B cell (primary cell): ENCODE measurements around the gene CFAP74.

ENCODE experiments used
- EZH2 ChIP-seq: IDR thresholded peaks from 2 replicates; pipeline ENCODE4 v1.6.1; 2012; ENCODE audit warnings: borderline replicate concordance, low read depth, mild to moderate bottlenecking, moderate library complexity, low read length; ENCODE audit not compliant: insufficient read depth, poor library complexity, severe bottlenecking
- TF ChIP-seq, protein P1 (sequence below): fragments of 200-600 bp; IDR thresholded peaks from one replicate; pipeline ENCODE4 v1.8.0; 2022; ENCODE audit warnings: antibody characterized with exemption, mild to moderate bottlenecking

DNA sequence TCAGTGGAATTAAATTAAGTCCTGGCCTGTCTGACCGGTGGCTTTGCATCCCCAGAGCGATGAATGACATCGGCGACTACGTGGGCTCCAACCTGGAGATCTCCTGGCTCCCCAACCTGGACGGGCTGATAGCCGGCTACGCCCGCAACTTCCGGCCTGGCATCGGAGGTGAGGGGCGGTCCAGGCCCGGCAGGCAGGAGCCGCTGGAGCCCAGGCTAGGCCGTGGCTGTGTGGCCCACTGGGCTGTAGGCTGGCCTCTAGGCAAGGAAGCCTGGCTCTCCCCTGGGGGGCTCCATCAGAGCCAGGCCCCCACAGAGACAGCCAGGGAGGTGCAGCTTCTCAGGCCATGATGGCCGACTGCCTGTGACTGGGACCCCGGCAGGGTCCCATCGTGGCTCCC, 21.3 kb upstream of the CFAP74 start:
- no peak for TF ChIP-seq EZH2
- TF ChIP-seq, protein P1, sequence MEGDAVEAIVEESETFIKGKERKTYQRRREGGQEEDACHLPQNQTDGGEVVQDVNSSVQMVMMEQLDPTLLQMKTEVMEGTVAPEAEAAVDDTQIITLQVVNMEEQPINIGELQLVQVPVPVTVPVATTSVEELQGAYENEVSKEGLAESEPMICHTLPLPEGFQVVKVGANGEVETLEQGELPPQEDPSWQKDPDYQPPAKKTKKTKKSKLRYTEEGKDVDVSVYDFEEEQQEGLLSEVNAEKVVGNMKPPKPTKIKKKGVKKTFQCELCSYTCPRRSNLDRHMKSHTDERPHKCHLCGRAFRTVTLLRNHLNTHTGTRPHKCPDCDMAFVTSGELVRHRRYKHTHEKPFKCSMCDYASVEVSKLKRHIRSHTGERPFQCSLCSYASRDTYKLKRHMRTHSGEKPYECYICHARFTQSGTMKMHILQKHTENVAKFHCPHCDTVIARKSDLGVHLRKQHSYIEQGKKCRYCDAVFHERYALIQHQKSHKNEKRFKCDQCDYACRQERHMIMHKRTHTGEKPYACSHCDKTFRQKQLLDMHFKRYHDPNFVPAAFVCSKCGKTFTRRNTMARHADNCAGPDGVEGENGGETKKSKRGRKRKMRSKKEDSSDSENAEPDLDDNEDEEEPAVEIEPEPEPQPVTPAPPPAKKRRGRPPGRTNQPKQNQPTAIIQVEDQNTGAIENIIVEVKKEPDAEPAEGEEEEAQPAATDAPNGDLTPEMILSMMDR = no peak
